GM12878 (cell line): ENCODE data around the gene DMXL2. TPM values are rescaled to one million over a fixed set of nuclear protein-coding genes. Genes with fewer than 3 reads are reported as not detected.

Experiments
- ATAC-seq: fragments of 200-7000 bp; cut with Tn5 transposase; 3 replicates; pipeline ENCODE4 v1.9.1; 2020; ENCODE audit warnings: mild to moderate bottlenecking, moderate library complexity
- BruUV-seq: library from RNA; stranded (reverse); fragments of 400-500 nt; replicated peaks from 2 replicates; lab custom pipeline; 2021; lab: Mats Ljungman, UMichigan
- CTCF ChIA-PET: fragments of 300-600 bp; sonication (Branson Sonifier 250); formaldehyde crosslinking; extraction: SDS; loops from one replicate; lab custom pipeline; 2021; ENCODE audit warnings: inconsistent platforms; lab: Yijun Ruan, JAX
- POLR2A ChIA-PET: fragments of 350-600 bp; formaldehyde crosslinking; extraction: SDS; loops from one replicate; lab custom pipeline; 2021; ENCODE audit warnings: inconsistent platforms; lab: Charles Lee
- RAD21 ChIA-PET: fragments of 300-600 bp; sonication (Branson Sonifier 250); formaldehyde crosslinking; loops from one replicate; lab custom pipeline; 2023; ENCODE audit warnings: antibody characterized with exemption; ENCODE audit not compliant: unreplicated experiment; lab: Charles Lee
- SMC1A ChIA-PET: fragments of 300-600 bp; sonication (Branson Sonifier 250); formaldehyde crosslinking; loops from one replicate; lab custom pipeline; 2023; ENCODE audit not compliant: unreplicated experiment, uncharacterized antibody; lab: Charles Lee
- DNase-seq: peaks from one replicate; pipeline ENCODE4 v3.0.0-alpha.2; 2011; ENCODE audit warnings: low read depth, low spot score
- FAIRE-seq: peaks from 3 replicates; lab custom pipeline; 2011; peaks lifted over from hg19 to GRCh38; lab: Jason Lieb, UNC
- H2AFZ ChIP-seq: 2 replicates; pipeline ENCODE4 v1.6.0; 2011; ENCODE audit warnings: low read depth, low read length, control low read depth; ENCODE audit not compliant: control insufficient read depth
- H3K27ac ChIP-seq: 2 replicates; pipeline ENCODE4 v1.5.1; 2011; ENCODE audit warnings: control low read depth; ENCODE audit not compliant: control insufficient read depth, insufficient read depth
- H3K27me3 ChIP-seq, 2 experiments: replicated peaks in 1 of 2; 2 replicates each; pipeline versions ENCODE4 v1.6.0 to v1.6.1; 2011; ENCODE audit warnings: low read length in 1 of 2; ENCODE audit not compliant: control insufficient read depth in 2 of 2, insufficient read depth in 2 of 2
- H3K36me3 ChIP-seq, 2 experiments: 2 replicates each; pipeline ENCODE4 v1.5.1; 2011; ENCODE audit warnings: low read length in 1 of 2; ENCODE audit not compliant: control insufficient read depth in 2 of 2, insufficient read depth in 2 of 2
- H3K4me1 ChIP-seq: 2 replicates; pipeline ENCODE4 v1.6.1; 2011; ENCODE audit warnings: mild to moderate bottlenecking, low read length, moderate library complexity, mixed read lengths; ENCODE audit not compliant: control insufficient read depth, insufficient read depth
- H3K4me2 ChIP-seq: 2 replicates; pipeline ENCODE4 v1.6.0; 2011; ENCODE audit warnings: control low read depth; ENCODE audit not compliant: control insufficient read depth, insufficient read depth
- H3K4me3 ChIP-seq: fragments of 200-600 bp; sonication (generic); 2 replicates; pipeline ENCODE4 v1.5.1; 2016
- H3K79me2 ChIP-seq: 2 replicates; pipeline ENCODE4 v1.6.0; 2011; ENCODE audit warnings: low read length; ENCODE audit not compliant: control insufficient read depth, insufficient read depth
- H3K9ac ChIP-seq: 2 replicates; pipeline ENCODE4 v1.8.0; 2011; ENCODE audit warnings: low read length, control low read depth, mixed read lengths; ENCODE audit not compliant: control insufficient read depth, insufficient read depth
- H3K9me3 ChIP-seq: replicated peaks from 3 replicates; pipeline ENCODE4 v1.5.1; 2011; ENCODE audit warnings: mild to moderate bottlenecking, low read length; ENCODE audit not compliant: control insufficient read depth, insufficient read depth
- H4K20me1 ChIP-seq: 2 replicates; pipeline ENCODE4 v1.6.0; 2011; ENCODE audit not compliant: control insufficient read depth, insufficient read depth
- ATF2 ChIP-seq: IDR thresholded peaks from 2 replicates; pipeline ENCODE4 v1.6.1; 2012; ENCODE audit warnings: low read length, inconsistent platforms
- CBX3 ChIP-seq: fragments of 200-600 bp; sonication (generic); IDR thresholded peaks from 2 replicates; pipeline ENCODE4 v1.6.1; 2016; ENCODE audit warnings: low read depth, borderline replicate concordance
- CREB1 ChIP-seq: IDR thresholded peaks from 2 replicates; pipeline ENCODE4 v1.6.1; 2012; ENCODE audit warnings: low read depth, mild to moderate bottlenecking, inconsistent platforms
- JUND ChIP-seq: IDR thresholded peaks from 2 replicates; pipeline ENCODE4 v1.6.1; 2012; ENCODE audit warnings: low read depth, mild to moderate bottlenecking, low read length, improper control_type of control experiment, moderate library complexity
- RUNX3 ChIP-seq: IDR thresholded peaks from 2 replicates; pipeline ENCODE4 v1.6.1; 2012; ENCODE audit warnings: low read length, inconsistent platforms
- YY1 ChIP-seq: IDR thresholded peaks from 2 replicates; pipeline ENCODE4 v1.6.1; 2011; ENCODE audit warnings: low read depth, mild to moderate bottlenecking, low read length
- ZNF24 ChIP-seq: fragments of 450-650 bp; IDR thresholded peaks from 2 replicates; pipeline ENCODE4 v1.6.1; 2017; ENCODE audit warnings: antibody characterized with exemption, mild to moderate bottlenecking
- WGBS: methylation state at CpG from one replicate; pipeline ENCODE4 v1.1.6; 2016; ENCODE audit warnings: low lambda C conversion rate; ENCODE audit not compliant: insufficient replicate concordance, insufficient coverage; ENCODE audit errors: missing lambda C conversion rate; 5-methylcytosine and 5-hydroxymethylcytosine counted together
- in situ Hi-C: fragments of 300-500 bp; cut with MboI; formaldehyde crosslinking; loops from 9 replicates; pipeline ENCODE4 v1.14.3; 2018; ENCODE audit warnings: mixed read lengths
- intact Hi-C: fragments of 100-400 bp; cut with micrococcal nuclease; formaldehyde crosslinking; loops from one replicate; pipeline ENCODE4 v1.14.2; 2022; ENCODE audit not compliant: unreplicated experiment
- polyA plus RNA-seq, 11 experiments: library from polyadenylated mRNA; depleted of rRNA in 4 of 11; unstranded in 6 of 11; stranded (reverse) in 5 of 11; fragments of >200 nt; fragmentation: Nextera tagmentation in 4 of 11; fragmentation: Illumina TruSeq in 1 of 11; extraction: Ambion mirVana in 4 of 11; extraction: Trizol in 1 of 11; gene quantifications; 1 replicate in 1 of 11; 2 replicates in 10 of 11; pipeline versions ENCODE4 v1.2.1 to v1.2.3, GENCODE V29; 2011 to 2016; ENCODE audit warnings: inconsistent platforms in 2 of 11, missing spikeins in 2 of 11, low read depth in 1 of 11
- total RNA-seq, 4 experiments: library from RNA; depleted of rRNA in 3 of 4; stranded (reverse); fragments of >200 nt in 3 of 4; fragmentation: Illumina TruSeq in 1 of 4; extraction: Trizol in 1 of 4; gene quantifications; 2 replicates each; pipeline versions ENCODE4 v1.2.1 to v1.2.3, GENCODE V29; 2013 to 2021

The DMXL2 gene
- total and polyA plus RNA-seq, 10 of the 15 experiments (the other 5 are each of a cell fraction or from before 2014, with no cell fraction given): 8.5 to 32.1 (median 22.0) TPM

DNA sequence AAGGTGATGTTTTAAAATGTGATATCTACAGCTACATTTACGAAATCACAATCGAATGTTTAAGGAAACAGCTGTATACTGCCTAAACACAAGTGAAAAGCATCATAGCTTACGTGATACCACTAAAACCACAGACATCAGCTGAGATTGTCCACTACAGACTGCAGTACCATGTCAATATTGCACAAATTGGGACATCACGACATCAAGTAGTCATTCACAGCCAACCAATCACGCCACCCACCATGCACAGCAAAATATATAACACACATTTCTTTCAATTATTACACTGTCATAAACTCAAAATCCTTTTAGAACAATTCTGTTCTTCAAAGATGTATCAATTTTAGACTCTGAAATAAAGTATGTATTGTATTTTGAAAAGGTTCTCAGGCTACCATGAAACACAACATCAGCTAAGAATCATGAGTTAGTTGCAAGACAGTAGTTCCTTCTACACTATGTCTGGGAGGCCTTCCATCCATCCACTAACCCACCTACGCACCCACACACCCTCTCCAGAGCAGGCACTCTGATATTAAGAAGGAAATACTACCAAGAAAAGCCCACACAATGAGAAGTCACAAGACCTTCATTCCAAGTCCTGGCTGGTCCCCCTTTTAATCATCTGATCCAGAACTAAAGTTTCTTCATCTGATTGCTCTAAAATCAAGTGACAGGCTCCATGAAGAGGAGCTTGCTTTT lies 3.1 kb downstream of the DMXL2 start:
- H3K27ac ChIP-seq: no peak overlapping the region
- ATAC-seq (no peak), DNase-seq (no peak), FAIRE-seq (no peak)
- 81% methylated on average over 6 of the region's 6 CpGs for WGBS
- no peak overlapping the region for H3K4me3 ChIP-seq
- H3K9me3 ChIP-seq: no peaks in the 10 kb centered on the region
- no peaks in the 10 kb centered on the region for H4K20me1 ChIP-seq
- no peaks in the 10 kb centered on the region for H3K27me3 ChIP-seq
- ChIA-PET CTCF (interaction anchor here (0.8 to 3.4 kb wide), 5 partner anchors 31 to 157 kb away, joined by 3 to 35 read pairs (median 8); no protein-coding TSS in a partner anchor), RAD21 (interaction anchor here (0.6 to 4.2 kb wide), 6 partner anchors 8 to 157 kb away, joined by 3 to 21 read pairs (median 8); no protein-coding TSS in a partner anchor), SMC1A (interaction anchor here (1.0 to 4.1 kb wide), 9 partner anchors 8 to 157 kb away, joined by 3 to 16 read pairs (median 7); no protein-coding TSS in a partner anchor), POLR2A (interaction anchor here (1.2 kb wide), 1 partner anchor 116 kb away, joined by 3 read pairs; no protein-coding TSS in a partner anchor)
- peaks cover 5% of the 10 kb centered on the region for H3K79me2 ChIP-seq
- in situ Hi-C loops: no loop called here
- H3K36me3 ChIP-seq: no peaks in the 10 kb centered on the region
- no peak for TF ChIP-seq JUND
- peak; percentile 67 for TF ChIP-seq RUNX3
- TF ChIP-seq CBX3: no peak
- no peak for TF ChIP-seq ZNF24
- TF ChIP-seq CREB1: no peak
- TF ChIP-seq YY1: no peak
- no peak for TF ChIP-seq ATF2
- H3K4me1 ChIP-seq: peaks cover 16% of the 10 kb centered on the region
- H3K4me2 ChIP-seq: peak overlapping the region; percentile 26
- no peak overlapping the region for H2AFZ ChIP-seq
- H3K9ac ChIP-seq: no peak overlapping the region
- no TSS peak for BruUV-seq
- intact Hi-C loops: loop anchor here (2.0 to 10.0 kb wide), 2 partner anchors 83 to 115 kb away; partner anchors contain the start of gene LYSMD2
